IPS-18a (cell line): ENCODE results near the gene NUP88.
A peak's percentile ranks its signal among the peaks of the same experiment; 100 is the strongest.
"Not testable (repeated sequence)": the region's sequence is repeated elsewhere in the genome, so short reads cannot be mapped to it uniquely, and the experiment has no call there.

Experiments
- H3K27ac ChIP-seq: one replicate; pipeline ENCODE4 v1.5.1; 2013; ENCODE audit warnings: low read length
- H3K27me3 ChIP-seq: one replicate; pipeline ENCODE4 v1.6.1; 2013; ENCODE audit warnings: mild to moderate bottlenecking, low read length; ENCODE audit not compliant: control insufficient read depth, insufficient read depth
- H3K36me3 ChIP-seq: one replicate; pipeline ENCODE4 v1.6.1; 2013; ENCODE audit warnings: low read depth, low read length; ENCODE audit not compliant: control insufficient read depth
- H3K4me1 ChIP-seq: one replicate; pipeline ENCODE4 v1.6.1; 2013; ENCODE audit warnings: low read depth, low read length; ENCODE audit not compliant: control insufficient read depth
- H3K4me3 ChIP-seq: one replicate; pipeline ENCODE4 v1.5.1; 2013; ENCODE audit warnings: low read length
- H3K9ac ChIP-seq: one replicate; pipeline ENCODE4 v1.6.1; 2013; ENCODE audit warnings: mild to moderate bottlenecking, low read length, moderate library complexity
- H3K9me3 ChIP-seq: one replicate; pipeline ENCODE4 v1.6.1; 2013; ENCODE audit warnings: low read depth, low read length; ENCODE audit not compliant: control insufficient read depth

Gene NUP88

DNA sequence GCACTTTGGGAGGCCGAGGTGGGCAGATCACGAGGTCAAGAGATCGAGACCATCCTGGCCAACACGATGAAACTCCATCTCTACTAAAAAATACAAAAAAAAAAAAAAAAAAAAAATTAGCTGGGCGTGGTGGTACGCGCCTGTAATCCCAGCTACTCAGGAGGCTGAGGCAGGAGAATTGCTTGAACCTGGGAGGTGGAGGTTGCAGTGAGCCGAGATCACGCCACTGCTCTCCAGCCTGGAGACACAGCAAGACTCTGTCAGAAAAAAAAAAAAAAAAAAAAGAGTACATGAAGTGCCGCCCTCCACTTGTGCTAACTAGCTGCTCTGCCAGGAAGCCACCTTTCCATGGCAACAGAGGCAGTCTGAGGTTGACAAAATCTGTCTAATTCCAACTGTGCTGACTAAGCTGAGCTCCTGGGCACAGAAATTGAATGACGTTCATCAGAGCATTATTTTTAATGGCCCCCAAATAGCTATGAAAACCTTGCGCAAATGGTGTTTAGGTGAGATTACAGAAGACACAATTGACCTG lies 16.4 kb upstream of the NUP88 start:
- H3K36me3 ChIP-seq: peaks cover 65% of the 10 kb centered on the region
- H3K9ac ChIP-seq: peak overlapping the region; percentile 1
- H3K27me3 ChIP-seq, H3K9me3 ChIP-seq, H3K27ac ChIP-seq, H3K4me3 ChIP-seq, H3K4me1 ChIP-seq: not testable (repeated sequence)

DNA sequence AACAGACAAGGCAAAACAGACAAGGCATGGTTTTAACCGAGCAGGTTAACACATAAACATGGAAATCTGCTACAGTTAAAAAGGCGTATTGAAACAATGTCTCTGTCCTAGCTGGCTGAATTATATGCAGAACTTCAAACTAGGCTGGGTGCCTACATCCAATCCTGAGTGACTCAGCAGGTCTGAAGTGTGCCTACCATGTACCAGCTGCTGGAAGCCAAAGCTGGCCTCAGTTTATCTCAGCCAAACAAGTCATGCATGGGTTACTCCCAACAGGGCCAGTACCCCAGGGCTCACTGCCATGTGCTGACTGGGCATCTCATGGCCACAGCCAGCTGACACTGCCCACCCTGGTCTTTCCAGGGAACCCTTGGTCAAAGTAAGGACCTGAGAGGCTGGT lies 15.5 kb upstream of the NUP88 start:
- Histone ChIP-seq H3K9me3 (no peaks in the 10 kb centered on the region), H3K27me3 (no peaks in the 10 kb centered on the region), H3K4me3 (no peak overlapping the region), H3K4me1 (peaks cover 6% of the 10 kb centered on the region), H3K36me3 (peaks cover 69% of the 10 kb centered on the region), H3K27ac (no peak overlapping the region), H3K9ac (no peak overlapping the region)

DNA sequence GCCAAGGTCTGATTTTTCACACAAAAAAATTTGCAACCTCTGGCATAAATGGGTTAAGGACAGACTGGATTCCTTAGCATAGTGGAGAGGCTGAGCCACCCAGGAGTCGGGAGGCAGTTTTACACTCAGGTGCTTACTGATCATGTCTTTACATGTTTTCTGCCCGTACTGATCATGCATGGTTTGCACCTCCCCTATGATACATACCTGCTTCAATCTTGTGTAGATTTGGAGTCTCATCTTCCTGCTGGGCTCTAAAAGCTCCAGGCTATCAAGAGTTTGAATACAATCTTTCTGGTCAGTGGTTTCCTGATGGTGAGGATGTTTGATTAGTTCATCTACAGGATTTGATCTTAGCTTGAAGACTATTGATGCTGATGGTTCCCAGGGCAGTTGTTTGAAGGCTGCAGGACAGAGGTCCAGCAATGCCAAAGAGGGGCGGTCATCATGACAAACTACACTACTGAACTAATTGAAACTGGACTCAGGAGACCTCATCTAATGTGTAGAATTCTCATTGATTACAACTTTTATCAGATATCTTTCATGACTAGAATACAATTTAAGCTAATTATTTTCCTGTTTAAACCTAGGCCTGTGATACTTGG lies 12.6 kb upstream of the NUP88 start:
- Histone ChIP-seq H3K9me3 (no peaks in the 10 kb centered on the region), H3K9ac (no peak overlapping the region), H3K4me3 (no peak overlapping the region), H3K4me1 (no peaks in the 10 kb centered on the region), H3K27me3 (no peaks in the 10 kb centered on the region), H3K36me3 (peaks cover 87% of the 10 kb centered on the region), H3K27ac (no peak overlapping the region)

DNA sequence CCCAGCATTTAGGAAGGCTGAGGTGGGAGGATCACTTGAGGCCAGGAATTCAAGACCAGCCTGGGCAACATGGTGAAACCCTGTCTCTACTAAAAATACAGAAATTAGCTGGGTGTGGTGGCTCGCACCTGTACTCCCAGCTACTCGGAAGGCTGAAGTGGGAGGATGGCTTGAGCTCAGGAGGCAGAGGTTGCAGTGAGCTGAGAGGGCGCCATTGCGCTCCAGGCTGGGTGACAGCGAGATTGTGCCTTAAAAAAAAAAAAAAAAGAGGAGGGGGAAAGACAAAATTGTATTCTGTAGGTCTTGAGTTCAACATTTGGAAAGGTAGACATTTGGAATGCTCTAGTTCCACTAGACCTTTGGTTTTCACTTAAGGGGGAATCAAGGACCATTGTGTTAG lies 11.8 kb upstream of the NUP88 start:
- peaks cover 87% of the 10 kb centered on the region for H3K36me3 ChIP-seq
- not testable (repeated sequence) for H3K9me3 ChIP-seq, H3K27me3 ChIP-seq, H3K4me1 ChIP-seq, H3K9ac ChIP-seq, H3K4me3 ChIP-seq, H3K27ac ChIP-seq

DNA sequence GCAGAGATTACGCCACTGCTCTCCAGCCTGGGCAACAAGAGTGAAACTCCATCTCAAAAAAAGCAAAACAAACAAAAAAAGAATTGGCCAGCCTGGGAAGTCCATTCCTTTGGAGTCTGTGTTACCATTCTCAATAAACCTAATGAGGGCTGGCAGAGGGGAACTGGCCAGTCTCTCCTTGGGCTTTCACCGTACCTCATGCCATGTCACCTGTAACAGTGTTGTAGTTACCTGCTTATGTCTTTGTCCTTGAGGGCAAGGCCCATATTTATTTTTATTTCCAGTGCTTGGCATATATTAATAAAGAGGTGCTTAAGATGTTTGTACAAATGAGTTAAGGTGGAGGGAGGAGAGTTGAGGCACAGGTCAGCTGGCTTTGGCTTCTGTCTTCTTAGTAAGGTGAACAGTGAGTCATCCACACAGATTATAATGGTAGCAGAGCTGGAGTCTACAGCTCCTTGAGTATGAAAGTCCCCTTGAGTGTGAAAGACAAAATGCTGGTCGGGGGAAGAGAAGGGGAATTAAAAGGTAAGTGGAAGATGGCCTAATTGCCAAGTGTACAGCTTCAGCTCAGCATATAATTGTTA lies 11.0 kb upstream of the NUP88 start:
- Histone ChIP-seq H3K36me3 (peaks cover 89% of the 10 kb centered on the region), H3K27me3 (no peaks in the 10 kb centered on the region), H3K9ac (no peak overlapping the region), H3K4me1 (no peaks in the 10 kb centered on the region), H3K4me3 (no peak overlapping the region), H3K9me3 (no peaks in the 10 kb centered on the region), H3K27ac (no peak overlapping the region)

DNA sequence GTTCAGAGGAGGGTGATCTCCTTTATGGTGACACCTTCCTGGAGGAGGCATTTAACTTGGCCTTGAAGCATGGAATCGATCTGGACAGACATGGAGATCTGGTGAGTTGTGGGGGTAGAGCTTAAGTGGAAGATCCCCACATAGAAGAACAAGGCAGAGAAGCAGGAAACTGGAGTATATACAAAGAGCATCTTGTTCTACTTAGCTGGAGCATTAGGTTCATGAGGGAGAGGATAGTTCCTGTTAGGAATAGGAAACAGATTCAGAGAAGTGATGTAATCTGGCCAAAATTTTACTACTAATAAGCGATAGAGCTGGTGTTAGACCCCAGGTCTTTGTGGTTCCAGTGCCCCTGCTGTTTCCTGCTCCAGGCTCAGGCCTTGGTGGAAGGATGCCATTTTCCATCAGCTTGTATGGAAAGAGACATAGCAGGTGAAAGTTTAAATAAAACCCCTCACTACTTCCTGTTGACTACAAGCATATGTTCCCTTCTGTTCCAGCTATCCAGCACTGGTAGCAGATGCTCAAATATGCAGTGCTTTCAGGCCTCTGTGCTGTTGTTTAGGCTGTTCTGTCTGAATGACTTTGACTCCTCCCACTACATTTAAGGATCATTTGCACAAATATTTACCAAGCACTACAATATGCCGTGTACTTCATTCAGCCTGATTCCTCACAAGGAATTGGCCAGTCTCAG lies 9.9 kb upstream of the NUP88 start:
- Histone ChIP-seq H3K27me3 (no peaks in the 10 kb centered on the region), H3K4me1 (no peaks in the 10 kb centered on the region), H3K9ac (no peak overlapping the region), H3K9me3 (no peaks in the 10 kb centered on the region), H3K4me3 (no peak overlapping the region), H3K27ac (no peak overlapping the region), H3K36me3 (peaks cover 89% of the 10 kb centered on the region)

DNA sequence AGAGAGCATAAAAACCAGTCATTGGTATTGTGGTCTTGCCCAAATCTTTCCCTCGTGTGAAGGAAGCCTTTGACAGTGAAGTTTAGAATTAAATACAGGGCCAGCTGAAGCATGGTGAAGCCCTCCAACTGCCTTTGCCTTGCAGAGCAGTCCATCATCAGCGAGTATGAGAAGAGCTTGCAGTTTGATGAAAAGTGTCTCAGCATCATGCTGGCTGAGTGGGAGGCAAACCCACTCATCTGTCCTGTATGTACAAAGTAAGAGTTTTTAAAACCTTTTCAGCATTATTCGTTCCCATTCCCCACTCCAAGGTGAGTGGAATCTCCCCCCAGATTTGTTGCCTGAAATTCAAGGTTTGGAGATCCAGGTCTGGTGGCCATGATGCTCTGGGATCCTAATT lies 6.4 kb upstream of the NUP88 start:
- Histone ChIP-seq H3K9me3 (no peaks in the 10 kb centered on the region), H3K9ac (no peak overlapping the region), H3K36me3 (peaks cover 88% of the 10 kb centered on the region), H3K4me3 (no peak overlapping the region), H3K27ac (no peak overlapping the region), H3K27me3 (no peaks in the 10 kb centered on the region), H3K4me1 (peaks cover 5% of the 10 kb centered on the region)

DNA sequence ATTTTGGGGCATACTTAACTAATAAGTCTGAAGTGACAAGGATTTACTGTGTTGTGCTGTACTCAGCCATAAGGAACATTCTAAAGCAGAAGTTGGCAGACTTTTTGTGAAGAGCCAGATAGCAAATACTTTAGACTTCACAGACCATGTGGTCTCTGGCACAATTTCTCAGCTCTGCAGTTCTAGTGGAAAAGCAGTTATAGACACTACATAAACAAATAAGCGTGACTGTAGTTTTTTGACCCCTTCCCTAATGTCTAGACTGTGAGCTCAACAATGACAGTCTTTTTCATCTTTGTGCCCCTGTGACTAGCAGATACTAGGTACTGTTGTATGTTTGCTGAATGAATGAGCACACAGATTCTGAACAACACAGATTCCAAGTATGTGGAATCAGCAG lies 5.4 kb upstream of the NUP88 start:
- Histone ChIP-seq H3K27ac (no peak overlapping the region), H3K9ac (no peak overlapping the region), H3K27me3 (no peaks in the 10 kb centered on the region), H3K9me3 (no peaks in the 10 kb centered on the region), H3K4me1 (peaks cover 7% of the 10 kb centered on the region), H3K4me3 (no peak overlapping the region), H3K36me3 (peaks cover 84% of the 10 kb centered on the region)

DNA sequence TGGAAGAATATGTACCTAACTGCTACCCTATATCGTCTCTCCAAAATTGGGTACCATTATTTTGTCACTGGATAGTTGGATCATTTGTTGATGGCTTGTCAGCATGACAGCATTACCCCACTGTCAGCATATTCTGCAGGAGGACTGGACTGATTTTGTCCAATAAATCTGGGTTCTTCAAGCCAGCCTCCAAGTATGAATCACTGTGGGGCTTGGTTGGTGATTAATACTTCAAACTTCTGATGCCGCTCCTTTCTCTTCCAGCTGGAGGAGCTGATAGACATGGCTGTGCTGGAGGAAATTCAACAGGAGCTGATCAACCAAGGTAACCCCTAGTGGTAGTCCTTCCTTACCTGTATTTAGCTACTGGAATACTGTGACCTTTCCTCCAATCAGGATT lies 3.0 kb upstream of the NUP88 start:
- H3K27me3 ChIP-seq: no peaks in the 10 kb centered on the region
- H3K36me3 ChIP-seq: peaks cover 62% of the 10 kb centered on the region
- H3K27ac ChIP-seq: no peak overlapping the region
- peaks cover 7% of the 10 kb centered on the region for H3K4me1 ChIP-seq
- H3K9ac ChIP-seq: no peak overlapping the region
- H3K4me3 ChIP-seq: no peak overlapping the region
- no peaks in the 10 kb centered on the region for H3K9me3 ChIP-seq

DNA sequence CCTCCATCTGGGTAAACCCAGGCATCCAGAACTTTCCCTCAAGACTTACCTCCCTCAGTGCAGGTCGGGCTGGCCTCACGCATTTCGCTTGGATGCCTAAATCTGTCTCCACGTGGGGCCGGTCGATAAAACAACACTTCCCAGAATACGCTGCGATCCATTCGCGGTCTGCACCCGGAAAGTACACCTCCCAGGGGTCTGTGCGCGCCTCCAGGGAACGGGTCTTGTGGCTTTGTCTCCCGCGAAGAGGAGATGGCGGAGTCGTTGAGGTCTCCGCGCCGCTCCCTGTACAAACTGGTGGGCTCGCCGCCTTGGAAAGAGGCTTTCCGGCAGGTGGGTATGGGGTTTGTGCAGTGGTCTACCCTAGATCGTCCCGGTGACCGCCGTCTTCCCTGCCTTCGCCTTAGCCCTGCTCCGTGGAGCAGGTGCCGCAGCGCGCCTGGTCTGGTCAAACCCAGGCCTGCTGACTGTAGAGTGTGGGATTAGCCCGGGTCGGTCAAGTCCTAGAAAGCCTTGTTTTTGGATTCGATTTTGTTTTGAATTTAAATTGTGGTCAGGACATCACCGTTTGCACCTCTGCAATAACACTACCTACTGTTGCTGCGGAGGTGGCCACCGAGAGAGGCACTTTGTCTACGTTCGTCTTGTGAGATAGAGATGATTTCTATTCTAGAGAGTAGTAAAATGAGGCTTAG lies 644 bp upstream of the NUP88 start, which contains the start of gene RPAIN:
Gene RPAIN, plus strand, starts transcription at position 224 of the 695 bp plus-strand sequence. Its CDS starts 29 bp downstream, at position 253.
- H3K36me3 ChIP-seq: peaks cover 60% of the 10 kb centered on the region
- H3K27ac ChIP-seq: peak within 1 kb of the TSS; percentile 99
- H3K4me3 ChIP-seq: peak within 1 kb of the TSS; percentile 100

DNA sequence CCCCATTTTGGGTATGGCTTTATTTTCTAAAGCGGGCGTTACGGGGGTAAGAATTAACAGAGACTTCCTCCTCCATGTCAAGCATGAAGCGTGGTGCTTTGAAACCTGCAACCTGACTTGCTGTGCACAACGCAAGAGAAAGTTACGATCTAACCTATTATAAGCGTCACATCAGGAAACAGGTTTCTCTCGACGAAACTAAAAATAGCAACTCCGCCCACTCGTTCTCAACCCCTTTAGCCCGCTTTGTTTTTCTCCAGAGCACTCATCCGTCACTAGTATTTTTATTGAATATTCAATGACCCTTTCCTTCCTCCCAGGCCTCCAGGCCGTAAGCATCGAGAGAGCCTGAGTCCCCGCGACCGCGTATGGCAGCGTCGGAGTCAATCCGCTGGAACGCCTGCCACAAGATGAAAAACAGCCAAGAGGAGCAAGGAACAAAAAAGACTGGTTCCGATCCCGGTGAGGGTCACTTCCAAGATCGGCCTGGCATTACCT lies 555 bp downstream of the NUP88 start:
- peak overlapping the region; percentile 97 for H3K9ac ChIP-seq
- H3K4me1 ChIP-seq: peaks cover 7% of the 10 kb centered on the region
- H3K27ac ChIP-seq: peak overlapping the region; percentile 87
- no peaks in the 10 kb centered on the region for H3K27me3 ChIP-seq
- H3K36me3 ChIP-seq: peaks cover 57% of the 10 kb centered on the region
- H3K4me3 ChIP-seq: peak overlapping the region; percentile 100
- no peaks in the 10 kb centered on the region for H3K9me3 ChIP-seq

More for the DNA sequence above, 644 bp upstream of the NUP88 start, which contains the start of gene RPAIN:
- H3K27me3 ChIP-seq: no peaks in the 10 kb centered on the region
- H3K9ac ChIP-seq: peak within 1 kb of the TSS; percentile 97
- peaks cover 7% of the 10 kb centered on the region for H3K4me1 ChIP-seq
- H3K9me3 ChIP-seq: no peaks in the 10 kb centered on the region
